Caco-2 (cell line): Measurements from ENCODE around the gene PALLD. TPM values are rescaled to one million over a fixed set of nuclear protein-coding genes. Genes with fewer than 3 reads are reported as not detected.

ENCODE experiments used
- BruUV-seq: library from RNA; stranded (reverse); fragments of 400-500 nt; replicated peaks from 2 replicates; lab custom pipeline; 2021; lab: Mats Ljungman, UMichigan
- CTCF ChIA-PET: fragments of 300-600 bp; sonication (Branson Sonifier 250); formaldehyde crosslinking; loops from one replicate; lab custom pipeline; 2022; ENCODE audit warnings: antibody characterized with exemption; lab: Charles Lee
- POLR2A ChIA-PET: fragments of 300-600 bp; sonication (Branson Sonifier 250); formaldehyde crosslinking; loops from one replicate; lab custom pipeline; 2022; ENCODE audit warnings: antibody characterized with exemption; lab: Charles Lee
- DNase-seq, 2 experiments: peaks; one replicate each; pipeline versions ENCODE4 v3.0.0 to v3.0.0-alpha.2; 2020 to 2022
- H3K27me3 ChIP-seq: replicated peaks from 2 replicates; pipeline ENCODE4 v1.6.0; 2011; ENCODE audit warnings: low read length; ENCODE audit not compliant: control insufficient read depth, insufficient read depth
- H3K36me3 ChIP-seq: 2 replicates; pipeline ENCODE4 v1.5.1; 2011; ENCODE audit warnings: low read length; ENCODE audit not compliant: control insufficient read depth, insufficient read depth
- H3K4me1 ChIP-seq: fragments of 250-450 bp; sonication (Bioruptor Pico); 2 replicates; pipeline ENCODE4 v1.5.1; 2020; ENCODE audit warnings: mild to moderate bottlenecking
- H3K4me3 ChIP-seq: 2 replicates; pipeline ENCODE4 v1.5.1; 2011; ENCODE audit warnings: low read depth, mild to moderate bottlenecking, control low read depth, low read length
- H3K9me3 ChIP-seq: fragments of 250-450 bp; sonication (Bioruptor Pico); 2 replicates; pipeline ENCODE4 v1.5.1; 2020; ENCODE audit warnings: mild to moderate bottlenecking, moderate library complexity
- H3K27ac Mint-ChIP-seq: one replicate; pipeline ENCODE4 v1.8.0; 2022; ENCODE audit warnings: mixed read lengths; ENCODE audit not compliant: unreplicated experiment
- H3K27me3 Mint-ChIP-seq: one replicate; pipeline ENCODE4 v1.8.0; 2022; ENCODE audit warnings: mixed read lengths; ENCODE audit not compliant: insufficient read depth, unreplicated experiment
- H3K36me3 Mint-ChIP-seq: one replicate; pipeline ENCODE4 v1.8.0; 2022; ENCODE audit warnings: mild to moderate bottlenecking, mixed read lengths; ENCODE audit not compliant: insufficient read depth, unreplicated experiment
- H3K4me1 Mint-ChIP-seq: one replicate; pipeline ENCODE4 v1.8.0; 2022; ENCODE audit warnings: low read depth, mixed read lengths; ENCODE audit not compliant: unreplicated experiment
- H3K4me3 Mint-ChIP-seq: one replicate; pipeline ENCODE4 v1.8.0; 2022; ENCODE audit warnings: mild to moderate bottlenecking, moderate library complexity, mixed read lengths; ENCODE audit not compliant: unreplicated experiment
- H3K9me3 Mint-ChIP-seq: one replicate; pipeline ENCODE4 v1.8.0; 2022; ENCODE audit warnings: mixed read lengths; ENCODE audit not compliant: unreplicated experiment
- intact Hi-C: fragments of 100-400 bp; cut with micrococcal nuclease; formaldehyde crosslinking; loops from one replicate; pipeline ENCODE4 v1.10.0; 2022; ENCODE audit not compliant: unreplicated experiment
- total RNA-seq: library from RNA; stranded (reverse); gene quantifications from 2 replicates; pipeline ENCODE4 v1.2.3, GENCODE V29; 2022
- TF ChIP-seq, protein P1 (sequence below), 2 experiments: fragments of 200-600 bp in 1 of 2; IDR thresholded peaks; 1 replicate in 1 of 2; 2 replicates in 1 of 2; pipeline versions ENCODE4 v1.5.1 to v1.8.0; 2011 to 2022; ENCODE audit warnings: antibody characterized with exemption in 1 of 2, control low read depth in 1 of 2, inconsistent platforms in 1 of 2, low read depth in 1 of 2, low read length in 1 of 2, mild to moderate bottlenecking in 1 of 2, moderate library complexity in 1 of 2; ENCODE audit not compliant: insufficient read depth in 1 of 2, severe bottlenecking in 1 of 2, unreplicated experiment in 1 of 2

Gene PALLD
- total RNA-seq, 1 experiment from 2014 or later: 12.3 TPM

DNA sequence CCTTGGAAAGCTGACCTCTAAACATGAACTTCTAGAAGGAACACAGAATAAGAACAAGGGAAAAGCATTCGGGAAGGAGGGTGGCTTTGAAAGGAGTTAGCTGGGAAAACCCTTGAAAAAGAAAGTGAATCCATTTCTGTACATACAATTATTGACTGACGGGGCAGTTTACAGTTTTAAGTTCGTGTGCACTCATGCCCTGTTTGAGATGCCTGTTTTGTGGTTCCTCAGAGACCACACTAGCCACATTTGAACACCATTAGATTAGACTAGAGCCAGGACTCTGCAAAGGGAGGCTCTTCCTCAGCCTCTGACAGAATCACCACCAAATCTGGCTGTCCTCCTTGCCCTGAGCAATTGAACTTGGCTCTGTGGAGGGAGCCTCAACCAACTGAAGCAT lies 158.3 kb downstream of the PALLD start:
- Histone ChIP-seq H3K4me3 (no peak overlapping the region), H3K4me1 (no peaks in the 10 kb centered on the region), H3K36me3 (no peaks in the 10 kb centered on the region), H3K9me3 (no peaks in the 10 kb centered on the region), H3K27me3 (no peaks in the 10 kb centered on the region)
- ChIA-PET POLR2A (no interaction called here), CTCF (no interaction called here)
- no peak overlapping the region for H3K27ac Mint-ChIP-seq
- H3K4me3 Mint-ChIP-seq: no peak overlapping the region
- BruUV-seq: no TSS peak
- H3K27me3 Mint-ChIP-seq: peaks cover 21% of the 10 kb centered on the region
- DNase-seq: no peak
- intact Hi-C loops: no loop called here
- H3K36me3 Mint-ChIP-seq: no peaks in the 10 kb centered on the region
- no peaks in the 10 kb centered on the region for H3K9me3 Mint-ChIP-seq
- TF ChIP-seq, protein P1, sequence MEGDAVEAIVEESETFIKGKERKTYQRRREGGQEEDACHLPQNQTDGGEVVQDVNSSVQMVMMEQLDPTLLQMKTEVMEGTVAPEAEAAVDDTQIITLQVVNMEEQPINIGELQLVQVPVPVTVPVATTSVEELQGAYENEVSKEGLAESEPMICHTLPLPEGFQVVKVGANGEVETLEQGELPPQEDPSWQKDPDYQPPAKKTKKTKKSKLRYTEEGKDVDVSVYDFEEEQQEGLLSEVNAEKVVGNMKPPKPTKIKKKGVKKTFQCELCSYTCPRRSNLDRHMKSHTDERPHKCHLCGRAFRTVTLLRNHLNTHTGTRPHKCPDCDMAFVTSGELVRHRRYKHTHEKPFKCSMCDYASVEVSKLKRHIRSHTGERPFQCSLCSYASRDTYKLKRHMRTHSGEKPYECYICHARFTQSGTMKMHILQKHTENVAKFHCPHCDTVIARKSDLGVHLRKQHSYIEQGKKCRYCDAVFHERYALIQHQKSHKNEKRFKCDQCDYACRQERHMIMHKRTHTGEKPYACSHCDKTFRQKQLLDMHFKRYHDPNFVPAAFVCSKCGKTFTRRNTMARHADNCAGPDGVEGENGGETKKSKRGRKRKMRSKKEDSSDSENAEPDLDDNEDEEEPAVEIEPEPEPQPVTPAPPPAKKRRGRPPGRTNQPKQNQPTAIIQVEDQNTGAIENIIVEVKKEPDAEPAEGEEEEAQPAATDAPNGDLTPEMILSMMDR (IDR thresholded peaks at IDR 0.05; ENCODE audit: insufficient read depth in 1 of 2, low read depth in 1 of 2, low read length in 1 of 2, severe bottlenecking in 1 of 2, unreplicated experiment in 1 of 2): no peak
- no peaks in the 10 kb centered on the region for H3K4me1 Mint-ChIP-seq

DNA sequence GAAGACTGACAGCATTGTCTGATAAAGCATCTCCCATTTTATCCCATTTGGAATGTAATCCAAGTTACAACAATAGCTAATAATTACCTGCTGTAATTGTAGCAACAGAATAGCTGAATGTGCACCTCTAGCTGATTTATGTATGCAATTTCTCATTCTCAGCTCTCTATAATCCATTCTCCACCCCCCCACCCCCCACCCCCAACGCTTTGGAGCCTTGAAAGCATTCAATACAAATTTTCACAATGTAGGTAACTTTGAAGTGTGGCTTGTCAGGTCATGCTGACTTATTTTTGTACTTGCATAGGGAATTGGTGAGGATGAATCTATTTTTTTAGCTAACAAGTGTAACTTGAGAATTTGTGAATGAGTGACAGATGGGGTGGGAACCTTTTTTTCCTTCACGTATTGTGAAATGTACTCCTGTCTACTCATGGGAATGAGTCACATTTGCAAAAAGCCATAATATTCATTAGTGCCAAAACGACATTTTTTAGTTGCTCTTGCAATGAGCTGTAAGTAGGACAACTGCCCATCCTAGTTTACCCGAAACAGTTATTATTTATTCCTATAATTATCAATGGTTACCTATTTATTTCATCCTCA lies 159.3 kb downstream of the PALLD start:
- no peak overlapping the region for H3K4me3 Mint-ChIP-seq
- Histone ChIP-seq H3K36me3 (no peaks in the 10 kb centered on the region), H3K27me3 (no peaks in the 10 kb centered on the region), H3K9me3 (no peaks in the 10 kb centered on the region), H3K4me3 (no peak overlapping the region), H3K4me1 (no peaks in the 10 kb centered on the region)
- no peak overlapping the region for H3K27ac Mint-ChIP-seq
- intact Hi-C loops: no loop called here
- no peaks in the 10 kb centered on the region for H3K9me3 Mint-ChIP-seq
- no peaks in the 10 kb centered on the region for H3K4me1 Mint-ChIP-seq
- ChIA-PET POLR2A (no interaction called here), CTCF (no interaction called here)
- H3K27me3 Mint-ChIP-seq: peaks cover 17% of the 10 kb centered on the region
- no TSS peak for BruUV-seq
- TF ChIP-seq, protein P1 (IDR thresholded peaks at IDR 0.05; ENCODE audit: insufficient read depth in 1 of 2, low read depth in 1 of 2, low read length in 1 of 2, severe bottlenecking in 1 of 2, unreplicated experiment in 1 of 2): no peak
- no peak for DNase-seq
- no peaks in the 10 kb centered on the region for H3K36me3 Mint-ChIP-seq

DNA sequence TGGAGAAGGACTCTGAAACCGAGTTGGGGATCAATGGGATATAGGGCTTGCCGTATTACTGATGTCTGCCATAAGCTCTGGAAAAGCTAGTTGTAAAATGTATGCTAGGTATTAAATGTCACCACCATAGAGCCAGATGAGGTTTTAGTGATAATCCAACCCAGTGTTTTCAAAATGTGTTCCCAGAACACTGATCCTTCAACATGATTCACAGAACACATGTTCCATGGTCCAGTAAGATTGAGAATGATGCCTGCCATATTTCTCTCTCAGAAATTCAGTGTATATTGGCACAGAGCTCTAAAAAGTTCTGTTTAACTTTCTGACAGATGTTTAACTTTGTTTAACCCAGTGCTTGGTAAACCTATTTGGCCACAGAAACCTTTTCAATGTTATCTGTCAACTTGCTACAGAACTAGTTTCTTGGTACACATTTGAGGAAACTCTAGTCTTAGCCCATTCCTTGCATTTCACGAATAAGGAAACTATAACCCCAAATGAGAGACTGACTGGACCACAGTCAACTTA lies 160.2 kb downstream of the PALLD start:
- CTCF ChIA-PET: no interaction called here

More for the DNA sequence above, 160.2 kb downstream of the PALLD start:
- no peak overlapping the region for H3K4me3 ChIP-seq
- DNase-seq: no peak
- POLR2A ChIA-PET: no interaction called here
- H3K9me3 ChIP-seq: no peaks in the 10 kb centered on the region
- Mint-ChIP-seq H3K27me3 (peaks cover 10% of the 10 kb centered on the region), H3K4me3 (no peak overlapping the region), H3K27ac (no peak overlapping the region), H3K4me1 (no peaks in the 10 kb centered on the region), H3K9me3 (no peaks in the 10 kb centered on the region), H3K36me3 (no peaks in the 10 kb centered on the region)
- no peaks in the 10 kb centered on the region for H3K4me1 ChIP-seq
- no peaks in the 10 kb centered on the region for H3K36me3 ChIP-seq
- no TSS peak for BruUV-seq
- TF ChIP-seq, protein P1 (IDR thresholded peaks at IDR 0.05; ENCODE audit: insufficient read depth in 1 of 2, low read depth in 1 of 2, low read length in 1 of 2, severe bottlenecking in 1 of 2, unreplicated experiment in 1 of 2): no peak
- H3K27me3 ChIP-seq: no peaks in the 10 kb centered on the region
- intact Hi-C loops: no loop called here
